ENCODE results near the gene RABGEF1.
"Not testable (repeated sequence)": the region's sequence is repeated elsewhere in the genome, so short reads cannot be mapped to it uniquely, and the experiment has no call there.

RABGEF1 gene

DNA sequence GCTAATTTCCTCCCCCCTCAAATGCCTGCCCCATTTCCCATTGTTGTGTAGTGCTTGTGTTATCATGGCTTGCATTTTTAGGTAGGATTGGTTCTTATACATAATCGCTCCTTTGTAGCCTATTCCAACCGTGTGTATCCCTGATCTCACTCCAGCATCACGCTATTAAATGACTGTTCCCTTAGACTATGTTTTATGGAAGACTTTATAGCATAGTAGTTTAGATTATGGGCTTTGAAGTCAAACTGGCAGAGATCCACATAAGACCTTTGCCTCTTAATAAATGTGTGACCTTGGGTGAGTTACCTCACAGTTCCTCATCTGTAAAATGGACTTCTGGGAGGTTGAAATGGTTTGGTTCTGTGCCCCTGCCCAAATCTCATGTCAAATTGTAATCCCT, 5.4 kb upstream of the RABGEF1 start:
- no peak for DNase-seq

DNA sequence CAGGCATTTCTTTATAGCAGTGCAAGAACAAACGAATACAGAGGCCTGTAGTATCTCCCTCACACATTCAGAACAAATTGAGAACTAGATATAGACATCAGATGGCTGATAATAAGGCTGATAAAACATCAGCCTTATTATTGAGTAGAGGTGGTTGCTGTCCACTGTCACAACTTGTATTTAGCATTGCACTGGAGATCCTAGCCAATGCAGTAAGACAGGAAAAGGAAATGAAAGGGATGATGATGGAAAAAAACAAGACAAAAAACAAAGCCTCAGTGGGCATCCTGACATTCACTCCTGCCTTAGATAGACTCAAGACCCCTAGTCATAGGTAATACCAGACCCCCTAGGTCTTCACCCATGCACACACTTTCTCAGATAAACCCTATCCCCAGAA, 4.7 kb upstream of the RABGEF1 start:
- no peak for DNase-seq

DNA sequence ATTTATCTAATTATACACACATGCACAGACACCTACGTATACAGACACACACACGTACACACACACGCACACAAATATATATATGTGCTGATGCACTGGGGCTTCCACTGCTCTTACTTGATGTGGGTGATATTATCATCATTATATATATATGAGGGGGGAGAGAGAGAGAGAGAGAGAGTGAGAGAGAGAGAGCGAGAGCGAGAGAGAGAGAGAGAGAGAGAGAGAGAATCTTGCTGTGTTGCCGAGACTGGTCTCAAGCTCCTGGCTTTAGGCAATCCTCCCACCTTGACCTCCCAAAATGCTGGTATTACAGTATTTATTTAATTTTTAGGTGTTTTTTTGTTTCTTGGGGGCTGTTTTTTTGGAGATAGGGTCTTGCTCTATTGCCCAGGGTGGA, 3.6 kb upstream of the RABGEF1 start:
- no peak for DNase-seq

DNA sequence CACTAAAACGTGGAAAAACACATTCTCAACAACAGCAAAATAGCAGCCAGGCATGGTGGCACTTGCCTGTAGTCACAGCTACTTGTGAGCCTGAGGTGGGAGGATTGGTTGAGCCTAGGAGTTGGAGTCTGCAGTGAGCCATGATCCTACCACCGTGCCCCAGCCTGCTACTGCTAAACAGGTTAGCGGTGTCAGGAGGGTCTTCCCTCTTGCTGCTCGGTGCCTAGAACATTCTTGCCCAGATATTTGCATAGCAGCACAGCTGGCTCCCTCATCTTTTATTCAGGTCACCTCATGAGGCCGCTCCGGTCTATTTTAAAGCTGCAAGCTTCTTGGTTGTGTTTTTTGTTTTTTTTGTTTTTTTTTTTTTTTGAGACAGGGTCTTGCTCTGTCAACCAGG, 2.9 kb upstream of the RABGEF1 start:
- peak in 3 of 58 donors; percentile 7 to 33 (median 32) for DNase-seq

DNA sequence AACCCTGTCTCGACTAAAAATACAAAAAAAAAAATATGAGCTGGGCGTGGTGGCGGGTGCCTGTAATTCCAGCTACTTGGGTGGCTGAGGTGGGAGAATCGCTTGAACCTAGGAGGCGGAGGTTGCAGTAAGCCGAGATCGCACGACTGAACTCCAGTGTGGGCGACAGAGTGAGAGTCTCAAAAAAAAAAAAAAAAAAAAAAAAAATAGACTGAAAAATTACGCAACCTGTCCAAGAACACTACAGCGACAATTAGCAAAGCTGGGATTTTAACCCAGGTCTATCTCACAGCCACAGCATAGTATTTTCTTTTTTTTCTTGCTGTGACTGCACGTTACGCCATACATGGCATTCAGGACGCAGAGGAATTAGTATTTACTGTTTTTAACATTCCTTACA, 1.1 kb upstream of the RABGEF1 start:
- DNase-seq, result no peak

DNA sequence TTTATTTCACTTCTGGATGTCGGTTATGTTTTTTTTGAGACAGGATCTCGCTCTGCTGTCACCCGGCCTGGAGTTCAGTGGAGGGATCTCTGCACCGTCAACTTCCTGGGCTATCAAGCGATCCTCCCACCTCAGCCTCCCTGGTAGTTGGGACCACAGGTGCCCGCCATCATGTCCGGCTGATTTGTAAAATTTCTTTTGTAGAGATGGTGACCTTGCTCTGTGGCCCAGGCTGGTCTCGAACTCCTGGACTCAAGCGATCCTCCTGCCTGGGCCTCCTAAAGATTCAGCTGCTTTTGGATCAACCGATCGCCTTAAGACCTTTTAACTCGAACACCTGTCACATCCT, 606 bp upstream of the RABGEF1 start:
- no peak for DNase-seq

DNA sequence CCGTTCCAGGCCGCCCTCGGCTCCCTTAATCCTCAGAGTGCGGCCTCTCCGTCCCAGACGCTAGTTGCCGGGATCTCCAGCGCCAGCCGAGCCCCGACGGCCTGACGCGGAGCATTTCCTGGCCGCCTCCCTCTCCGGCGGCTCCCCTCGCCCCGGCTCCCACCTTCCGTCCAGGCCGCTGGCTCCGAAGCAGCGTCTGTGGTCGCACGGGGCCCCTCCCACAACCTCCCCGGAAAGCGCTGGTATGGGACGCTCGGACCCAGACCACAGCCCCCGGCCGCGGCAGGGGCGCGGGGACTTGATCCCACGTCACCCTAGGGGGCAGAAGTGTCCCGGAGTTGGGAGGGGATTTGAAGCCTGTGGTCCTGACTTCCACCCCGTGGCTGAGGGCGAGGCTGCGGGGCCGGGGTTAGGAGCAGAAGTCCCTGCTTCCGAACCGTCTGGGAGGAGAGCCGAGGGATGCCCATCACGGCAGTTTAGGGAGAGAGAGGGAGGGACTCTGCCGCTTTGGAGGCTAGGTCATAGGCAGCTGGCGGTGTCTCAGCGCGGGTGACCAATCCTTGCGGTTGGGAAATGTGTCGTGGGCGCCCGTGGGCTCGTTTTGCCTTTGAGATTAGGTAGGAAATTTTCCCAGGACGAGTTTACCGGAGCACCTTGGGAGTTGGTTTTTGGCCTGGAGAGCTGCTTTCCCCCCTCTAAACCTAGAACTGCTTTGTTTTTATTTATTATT, 612 bp downstream of the RABGEF1 start:
- peak in 22 of 58 donors; percentile 6 to 60 (median 37) for DNase-seq

DNA sequence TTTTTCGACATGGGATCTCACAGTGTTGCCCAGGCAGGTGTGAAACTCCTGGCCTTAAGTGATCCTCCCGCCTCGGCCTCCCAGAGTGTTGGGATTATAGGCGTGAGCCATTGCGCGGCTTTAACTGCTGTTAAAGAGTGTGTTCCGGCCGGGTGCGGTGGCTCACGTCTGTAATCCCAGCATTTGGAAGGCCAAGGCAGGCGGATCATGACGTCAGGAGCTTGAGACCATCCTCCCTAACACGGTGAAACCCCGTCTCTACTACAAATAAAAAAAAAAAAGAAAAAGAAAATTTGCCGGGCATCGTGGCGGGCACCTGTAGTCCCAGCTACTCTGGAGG, 1.1 kb downstream of the RABGEF1 start:
- DNase-seq, result no peak

DNA sequence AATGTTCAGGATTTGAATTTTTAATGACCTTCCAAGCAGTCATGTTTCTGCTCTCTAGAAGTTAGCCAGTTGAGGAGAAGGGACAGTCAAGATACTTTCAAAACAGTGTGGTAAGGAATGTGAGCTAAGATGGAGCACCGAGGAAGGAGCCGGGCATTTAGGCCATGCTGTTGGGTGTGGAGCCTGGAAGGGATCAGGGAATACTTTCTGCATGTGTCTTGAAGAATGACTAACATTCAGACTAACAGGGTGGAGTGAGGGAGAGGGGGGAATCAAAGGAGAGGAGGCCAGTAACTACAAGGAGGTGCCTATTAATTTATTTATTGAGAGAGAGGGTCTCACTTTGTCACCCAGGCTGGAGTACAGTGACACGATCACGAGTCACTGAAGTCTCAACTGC, 1.8 kb downstream of the RABGEF1 start:
- DNase-seq, result not testable (repeated sequence)

DNA sequence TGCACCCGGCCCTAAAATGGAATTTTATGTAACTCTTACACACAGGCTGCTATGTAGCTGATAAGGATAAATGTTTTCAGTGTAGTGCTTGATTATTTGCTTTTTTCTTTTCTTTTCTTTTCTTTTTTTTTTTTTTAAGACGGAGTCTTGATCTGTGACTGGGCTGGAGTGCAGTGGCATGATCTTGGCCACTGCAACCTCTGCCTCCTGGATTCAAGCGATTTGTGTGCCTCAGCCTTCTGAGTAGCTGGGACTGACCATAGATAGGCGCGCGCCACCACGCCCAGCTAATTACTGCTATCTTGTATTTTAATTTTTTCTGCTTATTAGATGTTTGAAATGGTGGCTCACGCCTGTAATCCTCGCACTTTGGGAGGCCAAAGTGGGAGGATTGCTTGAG, 3.4 kb downstream of the RABGEF1 start:
- no peak for DNase-seq

DNA sequence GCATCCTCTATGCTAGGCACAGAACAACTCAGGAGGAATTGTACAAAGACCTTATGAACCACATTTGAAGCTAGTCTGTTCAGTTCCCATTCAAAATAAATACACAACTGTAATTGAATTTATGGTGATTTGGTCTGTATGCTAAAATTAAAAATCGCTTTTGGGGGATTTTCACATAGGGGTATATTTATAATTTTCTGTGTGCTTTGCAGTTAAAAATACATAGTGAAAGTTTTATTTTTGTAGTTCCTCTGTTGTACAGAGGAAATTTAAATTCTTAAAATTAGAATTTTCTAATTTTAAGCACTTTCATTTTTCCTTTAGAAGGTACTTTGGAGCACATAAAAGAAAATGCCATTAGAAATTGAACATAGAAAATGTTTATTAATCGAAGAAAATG, 6.9 kb downstream of the RABGEF1 start:
- DNase-seq, result no peak

DNA sequence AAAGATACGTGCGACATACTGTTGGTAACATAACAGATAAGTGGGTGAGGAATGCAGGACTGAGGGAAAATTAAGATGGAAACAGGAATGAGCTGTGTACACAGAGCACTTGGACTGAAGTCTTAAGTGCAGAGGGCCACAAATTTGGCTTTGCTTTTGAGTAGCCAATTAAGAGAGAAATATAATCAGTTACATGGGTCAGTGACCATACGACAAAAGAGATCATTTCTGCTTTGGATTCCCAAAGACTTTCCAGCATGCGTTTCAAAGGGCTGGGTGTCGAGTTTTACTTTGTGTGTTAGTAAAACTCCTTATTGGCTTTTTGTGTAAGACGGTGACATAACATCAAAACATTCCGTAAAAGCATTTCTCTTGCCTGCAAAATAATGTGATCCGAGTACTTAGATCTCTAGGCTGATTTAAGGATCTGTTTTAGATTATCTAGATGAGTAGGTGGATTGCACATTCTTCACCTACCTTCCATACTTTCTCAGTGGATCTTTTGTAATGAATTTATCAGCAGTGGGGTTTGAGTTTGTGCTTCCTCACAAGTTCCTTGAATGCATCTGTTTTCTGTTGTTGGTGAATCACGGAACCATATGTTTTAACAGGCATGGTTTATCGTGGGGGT, 7.5 kb downstream of the RABGEF1 start:
- no peak for DNase-seq

DNA sequence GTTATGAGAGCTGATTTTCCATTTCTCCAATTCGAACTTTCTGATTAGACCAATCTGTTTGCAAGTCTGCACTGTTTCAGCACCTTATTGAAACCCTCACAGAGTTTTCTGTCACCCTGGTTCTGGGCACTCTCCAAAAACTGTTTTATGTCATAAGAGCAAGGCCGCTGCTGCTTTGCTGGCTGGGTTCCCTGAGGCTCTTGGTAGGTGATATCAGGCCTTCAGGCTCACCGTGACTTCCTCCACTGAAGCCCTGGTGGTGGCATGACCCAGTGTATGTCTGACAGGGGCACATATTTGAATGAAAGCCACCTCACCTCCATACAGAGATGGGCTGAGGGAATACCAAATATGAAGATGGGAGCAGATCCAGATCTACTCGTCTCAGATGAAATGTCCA, 8.3 kb downstream of the RABGEF1 start:
- no peak for DNase-seq

DNA sequence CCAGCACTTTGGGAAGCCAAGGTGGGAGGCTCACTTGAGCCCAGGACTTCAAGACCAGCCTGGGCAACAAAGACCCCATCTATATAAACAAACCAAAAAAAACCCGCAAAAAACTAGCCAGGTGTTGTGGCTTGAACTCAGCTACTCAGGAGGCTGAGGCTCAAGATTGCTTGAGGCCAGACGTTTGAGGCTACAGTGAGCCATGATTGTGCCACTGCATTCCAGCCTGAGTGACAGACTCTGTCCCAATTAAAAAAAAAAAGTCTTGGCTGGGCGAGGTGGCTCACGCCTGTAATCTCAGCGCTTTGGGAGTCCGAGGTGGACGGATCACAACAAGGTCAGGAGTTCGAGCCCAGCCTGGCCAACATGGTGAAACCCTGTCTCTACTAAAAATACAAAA, 11.4 kb downstream of the RABGEF1 start:
- DNase-seq, result no peak

DNA sequence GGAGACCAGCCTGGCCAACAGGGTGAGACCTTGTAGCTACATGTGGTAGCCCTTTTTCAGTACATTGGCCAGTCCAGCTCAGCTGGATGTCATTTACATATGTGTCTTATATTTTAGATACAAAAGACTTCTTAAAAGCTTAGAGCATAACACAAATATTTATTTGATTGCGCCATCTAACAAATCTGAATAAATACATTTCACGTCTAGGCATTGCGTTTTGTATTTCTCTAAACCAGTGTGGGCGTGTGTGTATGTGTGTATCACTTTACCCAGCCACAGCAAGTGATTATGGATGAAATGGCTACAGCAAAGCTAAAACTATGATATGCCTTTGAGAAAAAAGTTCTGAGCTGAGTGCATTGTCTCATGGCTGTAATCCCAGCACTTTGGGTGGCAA, 14.0 kb downstream of the RABGEF1 start:
- DNase-seq, result no peak

DNA sequence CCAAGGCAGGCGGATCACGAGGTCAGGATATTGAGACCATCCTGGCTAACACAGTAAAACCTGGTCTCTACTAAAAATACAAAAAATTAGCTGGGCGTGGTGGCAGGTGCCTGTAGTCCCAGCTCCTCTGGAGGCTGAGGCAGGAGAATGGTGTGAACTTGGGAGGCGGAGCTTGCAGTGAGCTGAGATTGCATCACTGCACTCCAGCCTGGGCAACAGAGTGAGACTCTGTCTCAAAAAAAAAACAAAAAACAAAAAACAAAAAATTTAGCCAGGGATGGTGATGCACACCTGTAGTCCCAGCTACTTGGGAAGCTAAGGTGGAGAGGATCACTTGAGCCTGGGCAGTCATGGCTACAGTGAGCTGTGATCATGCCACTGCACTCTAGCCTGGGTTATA, 14.5 kb downstream of the RABGEF1 start:
- DNase-seq, result not testable (repeated sequence)

DNA sequence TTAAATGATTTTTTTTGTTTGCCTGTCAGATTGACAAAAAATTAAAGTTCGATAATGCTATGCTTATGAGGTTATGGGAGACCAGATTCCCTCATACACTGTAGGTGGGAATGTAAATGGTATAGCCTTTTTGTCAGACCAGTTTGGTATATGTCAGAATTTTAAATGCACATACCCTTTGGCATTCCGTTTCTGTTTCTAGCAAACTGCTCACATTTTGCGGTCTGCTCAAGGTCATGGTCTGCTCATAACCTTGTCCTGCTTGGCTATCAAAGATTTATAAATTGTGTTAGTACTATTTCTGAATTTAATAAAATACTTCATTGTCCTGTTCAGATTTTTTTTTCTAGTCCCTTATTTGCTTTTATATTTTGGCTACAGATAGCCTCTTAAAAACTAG, 15.7 kb downstream of the RABGEF1 start:
- DNase-seq, result not testable (repeated sequence)

DNA sequence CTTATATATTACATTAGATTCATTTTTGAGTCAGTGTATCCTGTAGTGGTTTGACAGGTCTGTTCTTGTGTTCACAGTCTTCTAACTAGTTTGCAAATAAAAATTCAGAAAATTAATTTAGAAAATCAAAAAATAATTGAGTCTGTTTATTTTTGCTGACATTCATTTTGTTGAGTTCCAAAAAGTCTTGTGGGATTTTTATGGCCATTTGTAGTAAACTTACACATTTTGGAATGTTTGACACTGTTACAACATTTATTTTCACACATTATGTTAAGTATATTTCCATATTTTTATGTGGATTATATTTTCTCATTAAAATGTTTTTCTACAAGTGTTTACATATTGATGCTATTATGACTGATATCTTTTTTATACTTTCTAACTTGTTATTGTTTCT, 16.4 kb downstream of the RABGEF1 start:
- no peak for DNase-seq

DNA sequence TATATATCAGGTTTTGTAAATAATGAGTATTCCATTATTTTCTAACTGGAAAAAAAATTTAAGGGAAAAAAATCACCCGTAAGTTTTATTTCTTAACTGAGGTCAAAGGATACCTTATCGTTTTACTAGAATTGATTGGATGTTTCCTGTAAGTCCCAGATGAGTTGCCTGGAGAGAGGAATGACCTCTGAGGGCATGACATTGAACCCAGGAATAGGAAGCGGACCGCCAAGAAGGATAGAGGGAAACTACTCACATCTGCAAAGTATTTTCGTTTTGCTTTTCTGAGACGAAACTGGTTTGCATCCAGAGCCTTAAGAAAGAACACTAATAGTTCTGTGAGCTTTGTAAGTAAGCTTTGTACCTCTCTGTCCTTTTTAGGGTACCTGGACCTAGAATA, 17.4 kb downstream of the RABGEF1 start:
- DNase-seq, result no peak

DNA sequence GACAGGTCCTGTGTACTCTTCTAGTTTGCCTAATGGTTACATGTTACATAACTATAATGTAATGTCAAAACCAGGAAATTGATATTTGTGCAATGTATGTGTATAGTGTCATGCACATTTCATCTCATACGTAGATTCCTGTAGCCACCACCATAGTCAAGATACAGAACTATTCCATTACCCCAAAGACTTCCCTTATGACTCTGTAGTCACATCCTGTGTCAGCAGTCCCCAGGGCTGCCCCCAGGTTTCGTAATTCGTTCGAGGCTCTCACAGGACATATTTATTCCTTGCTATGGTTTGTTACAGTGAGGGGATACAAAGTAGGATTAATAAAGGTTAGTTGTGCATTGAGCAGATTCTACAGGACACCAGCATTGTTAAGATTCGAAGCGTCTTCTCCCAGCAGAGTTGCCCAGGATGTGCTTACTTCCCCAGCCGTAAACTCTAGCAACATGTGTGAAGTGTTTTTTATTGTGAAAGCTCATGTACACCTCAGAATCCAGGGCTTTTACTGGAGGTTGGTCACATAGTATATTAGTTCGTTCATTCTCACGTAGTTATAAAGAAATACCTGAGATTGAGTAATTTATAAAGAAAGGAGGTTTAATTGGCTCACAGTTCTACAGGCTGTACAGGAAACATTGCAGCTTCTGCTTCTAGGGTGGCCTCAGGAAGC, 18.6 kb downstream of the RABGEF1 start:
- no peak for DNase-seq

DNA sequence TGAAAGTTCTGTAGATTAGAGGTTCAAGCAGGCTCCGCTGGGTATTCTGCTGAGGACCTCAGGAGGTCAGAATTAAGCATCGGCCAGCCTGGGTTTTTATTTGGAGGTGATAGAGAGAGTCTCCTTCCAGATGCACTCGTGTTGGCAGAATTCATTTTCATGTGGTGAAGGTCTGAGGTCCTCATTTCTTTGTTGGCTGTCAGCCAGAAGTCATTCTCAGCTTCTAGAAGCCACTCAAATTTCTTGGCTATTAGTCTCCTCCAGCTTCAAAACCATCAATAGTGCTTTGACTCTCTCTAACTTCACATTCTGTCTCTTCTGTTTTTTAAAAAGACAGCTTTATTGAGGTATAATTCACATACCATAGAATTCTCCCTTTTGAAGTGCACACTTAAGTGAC, 22.6 kb downstream of the RABGEF1 start:
- DNase-seq, result not testable (repeated sequence)

DNA sequence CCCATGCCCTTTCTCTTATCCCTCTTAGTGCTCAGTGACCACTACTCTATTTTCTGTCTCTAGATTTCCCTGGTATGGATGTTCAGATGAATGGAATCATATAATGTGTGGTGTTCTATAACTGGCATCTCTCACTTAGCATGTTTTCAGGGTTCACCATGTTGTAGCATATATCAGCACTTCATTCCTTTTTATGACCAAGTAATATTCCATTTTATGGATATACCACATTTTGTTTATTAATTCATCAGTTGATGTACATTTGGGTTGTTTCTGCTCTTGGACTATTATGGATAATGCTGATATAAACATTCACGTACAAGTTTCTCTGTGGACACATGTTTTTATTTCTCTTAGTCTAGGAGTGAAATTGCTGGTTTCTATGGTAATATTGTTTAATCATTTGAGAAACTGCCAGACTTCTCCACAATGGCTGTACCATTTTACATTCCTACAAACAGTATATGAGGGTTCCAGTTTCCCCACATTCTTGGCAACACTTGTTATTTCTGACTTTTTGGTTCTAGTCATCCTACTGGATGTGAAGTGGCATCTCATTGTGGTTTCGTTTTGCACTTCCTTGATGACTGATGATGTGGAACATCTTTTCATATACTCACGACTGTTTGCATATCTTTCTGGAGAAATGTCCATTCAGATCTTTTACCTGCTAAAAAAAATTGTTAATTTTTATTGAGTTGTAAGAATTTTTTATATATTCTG, 23.3 kb downstream of the RABGEF1 start:
- not testable (repeated sequence) for DNase-seq
